Cortex of kidney (tissue), 1 donor: ENCODE measurements around the gene PHF2.

Source experiments
- DNase-seq: peaks from one replicate; lab custom pipeline; 2025; lab: John Stamatoyannopoulos, UW

PHF2 gene

GRCh38 chr9:93701494-93702218, 125.3 kb downstream of the PHF2 start:
- DNase-seq = no peak

GRCh38 chr9:93702261-93702660, 125.9 kb downstream of the PHF2 start:
- DNase-seq = no peak

- no peak for DNase-seq
Observed at GRCh38 chr9:93708289-93708986, 132.1 kb downstream of the PHF2 start.

- no peak for DNase-seq
Observed at GRCh38 chr9:93708987-93709302, 132.6 kb downstream of the PHF2 start.

GRCh38 chr9:93709600-93710369, 133.4 kb downstream of the PHF2 start:
- DNase-seq = no peak

GRCh38 chr9:93710370-93710723, 134.0 kb downstream of the PHF2 start:
- DNase-seq = no peak

- no peak for DNase-seq
Observed at GRCh38 chr9:93711002-93711401, 134.6 kb downstream of the PHF2 start.

- DNase-seq = no peak
Observed at GRCh38 chr9:93712896-93713295, 136.5 kb downstream of the PHF2 start.

GRCh38 chr9:93713716-93714115, 137.3 kb downstream of the PHF2 start:
- no peak for DNase-seq

GRCh38 chr9:93721417-93721965, 145.1 kb downstream of the PHF2 start:
- DNase-seq = no peak

GRCh38 chr9:93724852-93725251, 148.5 kb downstream of the PHF2 start:
- DNase-seq = no peak

GRCh38 chr9:93725382-93725781, 149.0 kb downstream of the PHF2 start:
- DNase-seq = no peak

- DNase-seq = no peak
Observed at GRCh38 chr9:93726147-93726546, 149.8 kb downstream of the PHF2 start.
